UCSD-AML1 (cell line): ENCODE data around the gene NCOR1.

Source experiments
- DNase-seq: peaks from one replicate; lab custom pipeline; 2025; ENCODE audit not compliant: unreplicated experiment; lab: John Stamatoyannopoulos, UW

Gene NCOR1

DNA sequence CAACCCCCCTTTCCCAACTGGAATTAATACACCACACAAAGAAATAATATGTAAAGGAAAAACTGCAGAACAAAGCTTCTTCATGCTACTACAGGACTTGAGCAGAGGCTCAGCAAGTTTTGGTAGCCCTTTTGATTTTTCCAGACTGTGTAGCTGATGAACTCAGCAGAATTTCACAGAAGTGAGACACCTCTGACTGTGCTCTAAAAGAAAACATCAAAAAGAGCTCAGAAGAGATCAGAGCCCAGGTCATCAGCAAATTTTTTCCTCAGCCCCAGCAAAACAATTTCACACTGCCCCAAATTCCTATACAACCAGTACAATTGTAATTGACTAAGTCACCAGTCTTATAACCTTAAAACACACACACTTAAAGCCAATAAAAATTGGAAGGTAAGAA, 177.7 kb downstream of the NCOR1 start:
- DNase-seq: no peak

DNA sequence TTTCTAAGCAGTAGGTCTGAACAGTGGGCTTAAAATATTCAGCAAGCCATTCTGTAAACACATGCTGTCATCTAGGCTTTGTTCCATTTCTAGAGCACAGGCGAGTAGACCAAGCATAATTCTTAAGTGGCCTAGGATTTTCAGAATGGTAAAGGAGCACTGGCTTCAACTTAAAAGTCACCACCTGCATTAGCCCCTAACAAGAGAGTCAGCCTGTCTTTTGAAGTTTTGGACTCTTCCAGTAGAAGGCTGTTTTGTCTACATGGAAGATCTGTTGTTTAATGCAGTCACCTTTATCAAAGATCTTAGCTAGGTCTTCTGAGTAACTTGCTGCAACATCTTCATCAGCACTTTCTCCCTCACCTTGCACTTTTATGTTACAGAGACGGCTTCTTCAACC, 179.1 kb downstream of the NCOR1 start:
- no peak for DNase-seq

DNA sequence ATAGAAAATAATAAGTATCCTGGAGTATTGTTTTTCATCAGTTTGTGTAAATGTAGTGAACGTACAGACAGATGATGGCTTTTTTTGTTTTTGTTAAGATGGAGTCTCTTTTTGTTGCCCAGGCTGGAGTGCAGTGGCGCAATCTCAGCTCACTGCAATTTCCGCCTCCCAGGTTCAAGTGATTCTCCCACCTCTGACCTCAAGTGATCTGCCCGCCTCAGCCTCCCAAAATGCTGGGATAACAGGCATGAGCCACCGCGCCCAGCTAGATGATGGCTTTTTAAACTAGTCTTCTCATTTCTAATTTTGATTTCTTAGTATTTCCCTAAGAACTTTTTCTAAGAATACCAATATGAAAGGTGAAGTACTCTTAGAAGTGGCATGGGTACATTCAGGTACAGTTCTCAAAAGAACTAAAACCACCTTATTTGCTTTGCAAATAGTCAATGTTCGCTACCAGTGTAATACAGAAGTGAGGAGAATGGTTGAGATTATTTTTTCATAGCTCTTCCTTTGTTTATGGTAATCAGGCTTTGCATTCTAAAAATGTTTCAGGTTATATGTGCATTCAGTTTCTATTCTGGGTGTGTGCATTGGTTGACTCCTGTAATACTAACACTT, 181.5 kb downstream of the NCOR1 start:
- no peak for DNase-seq

DNA sequence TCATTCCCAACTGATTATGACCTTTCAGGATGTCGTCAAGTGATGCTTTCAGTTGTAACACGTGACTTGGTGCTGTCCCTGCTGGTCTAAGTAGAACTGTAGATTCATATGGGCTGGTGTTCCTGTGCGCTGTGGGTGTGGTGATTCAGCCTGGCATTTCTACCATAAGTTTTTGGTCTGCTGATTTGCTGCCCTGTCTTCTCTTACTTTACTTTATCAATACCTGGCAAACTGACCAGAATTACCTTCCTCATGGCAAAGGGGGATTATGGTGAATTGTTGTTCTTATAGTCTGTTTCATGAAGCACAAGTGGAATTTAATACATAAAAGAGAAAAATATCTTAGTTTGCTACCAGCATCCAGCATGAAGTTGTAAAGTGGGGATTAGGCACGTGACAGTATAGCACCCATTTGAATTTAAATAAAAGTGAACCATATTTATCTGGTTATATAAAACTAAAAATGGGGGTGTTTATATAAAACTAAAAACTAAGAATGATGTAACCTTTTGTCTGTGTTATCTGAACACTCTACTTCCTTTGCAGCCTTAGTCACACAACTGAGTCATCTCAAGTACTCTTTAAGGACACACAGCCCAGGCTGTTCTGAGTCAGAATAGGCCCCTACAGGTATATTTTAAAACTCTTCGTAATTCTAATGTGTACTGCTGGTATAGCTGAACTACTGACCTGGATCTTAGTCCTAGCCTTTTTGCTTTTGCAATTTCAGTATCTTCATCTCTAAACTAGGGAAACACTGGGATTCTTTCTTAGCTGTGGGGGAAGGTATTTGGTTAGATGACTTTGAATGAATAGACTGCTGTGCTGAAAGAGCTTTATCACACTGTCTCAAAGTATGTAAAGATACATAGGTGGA, 187.4 kb downstream of the NCOR1 start:
- DNase-seq: no peak

DNA sequence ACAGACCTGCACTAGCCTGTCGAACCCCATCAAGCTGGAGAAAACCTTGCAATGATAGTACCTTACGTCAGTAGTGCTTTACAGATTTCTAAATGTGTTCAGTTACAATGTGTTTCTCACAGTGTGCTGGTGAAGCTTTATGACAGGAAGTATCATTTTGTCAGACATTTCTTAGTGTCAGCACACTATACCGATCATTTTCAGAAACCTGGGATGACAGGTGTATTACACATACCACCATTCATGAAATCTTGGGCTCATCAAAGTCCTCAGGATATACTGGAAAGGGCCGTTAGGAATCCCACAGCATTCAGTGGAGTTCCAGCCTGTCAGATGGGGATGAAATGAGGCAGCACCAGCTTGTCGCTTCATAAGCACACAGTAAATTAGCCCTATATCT, 188.4 kb downstream of the NCOR1 start:
- DNase-seq: no peak

DNA sequence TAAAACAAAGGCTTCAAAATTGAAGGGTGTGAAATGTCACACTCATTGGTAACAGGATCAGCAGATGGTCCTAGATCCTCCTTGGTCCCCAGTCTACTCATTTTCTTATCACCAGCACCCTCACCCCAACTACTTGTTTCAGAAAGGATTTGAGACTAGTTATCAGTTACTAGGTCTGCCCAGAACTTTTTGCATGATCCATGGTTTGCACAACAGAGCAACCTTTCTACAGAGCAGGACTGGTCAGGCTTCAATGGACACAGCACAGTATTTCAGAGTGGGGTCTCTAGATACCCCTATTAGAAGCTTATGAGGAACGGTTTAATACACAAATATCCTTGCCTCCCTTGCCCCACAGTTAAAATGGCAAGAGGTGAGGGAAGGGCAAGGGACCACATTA, 190.1 kb downstream of the NCOR1 start:
- DNase-seq: no peak

DNA sequence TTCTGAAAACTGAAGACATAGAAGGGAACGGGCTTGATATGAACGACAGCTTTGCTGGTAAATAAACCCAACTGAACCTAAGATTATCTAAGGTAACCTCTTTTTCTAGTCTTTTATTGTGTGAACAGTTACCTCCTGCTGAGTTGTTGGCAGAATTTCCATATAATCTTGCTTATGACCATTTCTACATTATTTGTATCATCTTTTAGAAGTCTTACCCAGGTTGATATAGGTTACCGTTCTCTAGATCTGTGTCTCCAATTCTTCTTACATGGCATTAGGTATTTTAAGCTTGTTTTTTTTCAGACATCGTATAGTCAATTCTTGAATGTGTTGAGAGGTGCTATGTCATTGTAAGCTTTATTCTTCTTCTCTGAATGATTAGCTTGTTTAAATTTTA, 191.5 kb downstream of the NCOR1 start:
- no peak for DNase-seq

DNA sequence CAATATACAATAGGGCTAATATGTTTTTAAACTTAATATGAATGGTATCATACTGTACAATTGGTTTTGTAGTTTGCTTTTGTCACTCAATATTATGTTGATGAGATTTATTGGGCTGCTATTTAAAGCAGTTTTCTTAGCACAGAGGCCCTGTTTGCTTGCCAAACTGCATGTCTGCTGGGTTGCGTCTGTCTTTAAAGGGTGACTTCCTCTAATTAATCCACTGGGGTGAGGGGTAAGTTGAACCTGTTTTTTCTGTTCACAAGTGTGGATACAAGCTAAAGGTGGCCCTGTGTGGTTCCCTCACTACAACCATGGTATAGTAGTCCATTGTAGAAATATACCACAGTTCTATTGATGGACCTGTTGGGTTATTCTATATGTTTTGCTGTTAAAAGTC, 196.0 kb downstream of the NCOR1 start:
- no peak for DNase-seq

DNA sequence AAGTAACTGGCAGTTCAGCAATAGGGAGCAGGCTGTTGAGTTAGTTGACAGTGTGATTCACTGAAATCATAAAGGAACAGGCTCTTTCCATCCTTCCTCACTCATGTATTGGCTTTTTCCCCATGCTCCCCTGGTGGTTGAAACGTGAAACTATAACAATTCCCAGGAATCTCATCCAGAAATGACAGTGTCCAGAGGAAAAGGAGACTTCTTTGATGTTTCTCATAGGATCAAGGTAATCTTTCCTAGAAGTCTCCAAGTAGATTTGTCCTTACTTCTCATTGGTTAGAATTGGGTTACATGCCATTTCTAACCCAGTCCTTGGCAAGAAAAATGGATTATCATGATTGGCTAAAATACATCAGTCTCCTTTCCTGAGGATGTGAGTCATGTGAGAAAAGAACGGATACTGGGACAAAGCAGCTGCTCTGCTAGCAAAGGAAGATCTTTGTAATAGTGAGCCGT, 201.4 kb downstream of the NCOR1 start:
- no peak for DNase-seq

DNA sequence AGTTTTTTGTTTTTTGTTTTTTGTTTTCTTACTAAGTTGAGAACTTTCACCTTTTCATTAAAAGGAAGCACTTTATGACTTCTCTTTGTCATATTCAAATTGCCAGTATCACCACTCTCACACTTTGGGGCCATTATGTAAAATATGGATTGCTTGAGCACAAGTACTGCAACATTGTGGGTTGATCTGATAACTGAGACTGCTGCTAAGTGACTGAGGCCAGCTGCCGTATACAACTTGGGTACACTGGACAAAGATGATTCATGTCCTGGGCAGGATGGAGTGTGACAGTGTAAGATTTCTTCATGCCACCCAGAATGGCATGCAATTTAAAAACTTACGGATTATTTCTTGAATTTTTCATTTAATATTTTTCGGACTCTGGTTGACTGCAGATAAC, 207.9 kb downstream of the NCOR1 start:
- DNase-seq: no peak

DNA sequence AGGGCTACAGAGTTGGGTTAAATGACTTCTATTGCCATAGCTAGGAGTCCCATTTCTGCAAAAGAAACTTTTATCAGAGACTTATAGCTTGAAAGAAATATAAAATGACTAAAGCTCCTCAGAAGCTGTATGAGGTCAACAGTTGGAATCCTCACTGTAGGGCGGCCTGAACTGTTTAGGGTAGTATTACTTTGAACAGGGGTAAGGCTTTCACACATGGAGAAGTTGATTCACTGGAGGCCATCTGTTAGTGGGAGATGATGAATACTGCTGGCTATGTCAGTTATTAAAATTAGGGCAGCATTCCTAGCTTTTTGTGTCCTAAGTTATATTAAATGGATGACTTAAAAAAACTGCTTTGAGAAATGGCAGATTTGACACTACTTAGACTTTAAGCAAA, 209.7 kb downstream of the NCOR1 start:
- no peak for DNase-seq

DNA sequence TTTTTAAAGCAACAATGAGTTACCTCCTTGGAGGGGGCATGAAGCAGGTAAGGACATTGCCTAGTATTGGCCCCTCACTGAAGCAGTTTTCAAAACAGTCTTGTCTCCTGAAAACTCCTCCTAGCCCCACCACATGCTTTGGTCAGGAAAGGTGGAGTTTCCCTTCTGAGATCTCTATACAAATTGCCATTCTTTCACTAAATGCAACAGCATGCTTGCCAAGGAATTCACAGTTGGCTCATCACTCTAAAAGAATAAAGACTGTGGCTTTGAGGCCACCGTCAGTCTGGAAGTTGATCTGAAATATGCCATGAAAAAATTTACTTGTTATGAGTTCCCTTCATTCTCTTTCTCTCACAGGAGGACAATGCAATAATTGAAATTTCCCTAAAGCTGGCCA, 211.5 kb downstream of the NCOR1 start:
- DNase-seq: no peak

DNA sequence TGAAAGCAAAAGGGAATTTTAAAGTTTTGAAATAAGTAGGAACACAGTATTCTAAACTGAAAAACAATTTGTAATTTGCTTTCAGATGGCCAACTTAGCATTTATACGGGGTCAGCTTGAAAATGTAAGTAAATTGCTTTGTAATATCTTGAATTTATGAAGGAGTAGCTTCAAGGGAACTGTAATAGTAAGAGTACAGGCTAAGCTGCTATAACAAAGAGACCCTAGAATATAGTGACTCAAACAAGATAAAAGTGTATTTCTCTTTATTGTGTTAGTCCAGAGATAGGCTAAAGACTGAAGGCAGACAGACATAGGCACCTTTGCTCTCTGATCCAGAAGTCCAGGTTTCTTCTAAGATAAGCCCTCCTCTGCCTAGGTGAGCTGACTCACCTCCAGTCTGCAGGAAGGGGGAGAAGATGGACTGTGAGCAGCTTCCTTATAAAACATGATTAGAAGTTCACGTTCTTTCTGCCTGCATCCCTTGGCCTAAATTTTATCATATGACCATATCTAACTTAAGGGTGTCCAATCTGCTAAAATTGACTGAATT, 212.6 kb downstream of the NCOR1 start:
- DNase-seq: no peak

DNA sequence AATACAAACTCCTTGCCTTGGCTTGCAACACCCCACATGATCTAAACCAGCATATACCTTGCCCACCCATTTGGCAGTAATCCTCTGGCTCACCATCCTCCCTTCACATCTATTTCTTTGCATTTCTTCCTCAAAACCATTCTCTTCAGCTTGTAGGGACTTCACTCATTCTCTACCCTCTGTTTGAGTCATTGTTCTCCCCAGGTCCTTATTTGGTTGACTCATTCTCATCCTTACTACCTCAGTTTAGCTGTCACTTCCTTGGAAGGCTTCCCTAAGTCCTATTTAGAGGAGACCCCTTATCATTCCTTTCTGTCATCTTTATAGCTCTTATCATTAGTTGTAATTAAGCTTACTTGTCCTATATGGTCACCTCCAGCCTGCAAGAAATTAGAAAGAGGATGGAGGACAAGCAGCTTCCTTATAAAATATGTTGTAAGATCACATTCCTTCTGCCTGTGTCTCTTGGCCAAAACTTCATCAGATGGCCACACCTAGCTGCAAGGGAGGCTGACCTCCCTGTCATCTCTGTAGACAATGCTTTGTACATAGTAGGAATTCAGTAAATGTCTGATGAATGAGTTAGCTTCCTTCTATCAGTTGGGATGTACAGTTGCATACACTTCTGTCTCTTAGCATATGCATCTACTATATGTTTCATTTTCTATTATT, 214.0 kb downstream of the NCOR1 start:
- DNase-seq: no peak

DNA sequence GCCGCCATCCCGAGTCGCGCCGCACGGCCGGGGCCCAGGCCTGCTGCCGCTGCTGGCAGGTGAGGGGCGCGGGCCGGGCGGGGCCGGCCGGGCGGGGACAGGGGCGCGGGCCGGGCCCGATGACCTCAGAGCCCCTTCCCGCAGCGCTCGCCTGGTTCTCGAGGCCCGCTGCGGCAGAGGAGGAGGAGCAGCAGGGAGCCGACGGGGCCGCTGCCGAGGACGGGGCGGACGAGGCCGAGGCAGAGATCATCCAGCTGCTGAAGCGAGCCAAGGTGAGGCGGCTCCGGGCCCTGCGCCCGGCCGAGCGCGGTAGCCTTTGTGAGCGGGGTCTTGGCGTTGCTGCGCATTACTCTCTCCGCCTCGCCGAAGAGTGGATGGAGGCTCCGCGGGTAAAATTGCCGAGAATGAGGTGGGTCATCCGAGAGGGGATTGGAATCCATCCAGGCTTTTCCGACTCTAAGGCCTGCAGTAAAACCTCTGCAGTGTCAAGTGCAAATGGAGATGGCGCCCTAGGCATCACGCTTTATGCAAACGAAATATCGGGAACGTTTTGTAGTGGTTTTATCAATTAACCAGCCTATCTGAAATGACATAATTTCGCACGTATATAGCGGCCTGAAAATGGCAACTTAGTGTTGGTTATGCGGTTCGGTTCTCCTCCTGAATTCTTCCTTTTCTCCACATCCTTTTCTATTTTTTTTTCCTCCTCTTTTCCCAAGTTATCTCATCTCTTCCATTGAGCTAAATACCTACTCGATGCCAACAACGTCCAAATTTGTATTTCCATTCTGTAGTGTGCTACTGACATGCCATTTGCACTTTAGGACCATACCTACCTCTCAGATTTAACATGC, 215.1 kb downstream of the NCOR1 start:
- DNase-seq: peak; percentile 62

DNA sequence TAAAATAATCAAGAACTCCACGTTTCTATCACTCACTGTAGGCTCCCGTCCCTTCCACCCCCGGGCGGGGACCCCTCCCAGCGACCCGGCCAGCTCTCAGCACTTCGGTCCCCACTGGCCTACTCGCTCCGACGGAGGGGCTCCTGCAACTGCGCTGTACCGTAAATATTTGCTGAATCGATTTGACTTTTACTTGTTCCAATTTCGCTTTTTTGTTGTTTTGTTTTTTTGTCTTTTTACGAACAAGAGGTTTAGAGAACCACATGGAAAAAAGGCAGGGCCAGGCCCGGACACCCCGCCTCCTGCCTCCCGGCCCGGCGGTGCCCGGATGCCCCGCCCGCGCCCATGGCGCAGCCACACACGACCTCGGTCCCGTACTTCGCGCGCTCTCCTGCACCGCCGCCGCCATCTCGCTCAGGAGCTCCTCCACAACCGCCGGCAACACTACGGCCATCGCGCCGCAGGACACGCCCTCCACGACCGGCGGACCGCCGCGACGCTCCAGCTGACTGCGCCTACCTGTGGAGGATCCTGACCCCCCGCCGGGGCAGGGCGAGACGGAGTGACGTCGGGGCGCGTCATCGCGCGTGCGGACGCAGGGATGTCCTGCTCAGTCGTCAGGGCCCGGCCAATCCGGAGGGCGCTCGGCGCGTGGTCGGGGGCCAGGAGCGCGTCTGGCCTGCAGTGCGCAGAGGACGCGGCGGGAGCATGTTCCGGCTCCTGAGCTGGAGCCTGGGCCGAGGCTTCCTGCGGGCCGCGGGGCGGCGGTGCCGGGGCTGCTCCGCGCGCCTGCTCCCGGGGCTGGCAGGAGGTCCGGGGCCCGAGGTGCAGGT, 216.0 kb downstream of the NCOR1 start, which contains the start of the genes TTC19 and ZSWIM7:
Gene TTC19, plus strand, starts transcription at position 684 of the 833 bp plus-strand sequence. Its CDS starts 25 bp downstream, at position 709.
Gene ZSWIM7, minus strand, starts transcription at position 564 of the 833 bp plus-strand sequence. Its CDS starts 110 bp downstream, at position 454.
- DNase-seq: peak; percentile 97

DNA sequence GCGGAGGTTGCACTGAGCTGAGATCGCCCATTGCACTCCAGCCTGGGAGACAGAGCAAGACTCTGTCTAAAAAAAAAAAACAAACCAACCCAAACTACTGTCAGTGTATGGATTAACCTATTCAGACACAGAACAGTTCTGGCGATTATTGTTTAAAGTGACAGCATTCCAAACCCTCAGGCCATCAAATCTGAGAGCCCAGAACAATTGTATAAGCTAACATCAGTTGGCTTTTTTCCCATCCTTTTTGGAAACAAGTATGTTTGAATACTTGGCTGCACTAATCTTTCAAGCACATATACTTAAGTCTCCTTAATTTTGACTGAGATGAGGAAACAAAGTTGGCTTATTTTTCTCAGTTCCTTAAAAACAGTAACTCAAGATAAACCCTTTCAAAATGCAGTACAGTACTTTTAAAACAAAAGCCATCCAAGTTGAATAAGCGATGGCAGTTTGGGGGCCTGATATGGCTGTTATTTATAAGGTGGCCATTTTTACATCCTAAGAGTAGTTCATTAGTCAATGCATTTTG, 217.2 kb downstream of the NCOR1 start:
- no peak for DNase-seq

DNA sequence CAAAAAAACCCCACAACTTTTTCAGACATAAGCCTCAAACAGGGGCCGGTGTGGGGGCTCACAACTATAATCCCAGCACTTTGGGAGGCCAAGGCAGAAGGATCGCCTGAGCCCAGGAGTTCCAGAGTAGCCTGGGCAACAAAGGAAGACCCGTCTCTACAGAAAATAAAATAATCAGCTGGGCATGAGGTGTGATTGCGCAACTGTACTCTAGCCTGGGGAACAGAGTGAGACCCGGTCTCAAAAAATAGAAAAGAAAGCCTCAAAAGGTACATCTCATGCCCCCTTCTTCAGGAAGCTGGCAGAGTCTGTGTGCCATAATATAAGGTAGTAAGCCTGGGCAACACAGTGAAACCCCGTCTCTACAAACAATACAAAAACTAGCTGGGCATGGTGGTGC, 219.0 kb downstream of the NCOR1 start:
- no peak for DNase-seq
